K562 (cell line): Measurements from ENCODE around the gene POLR2H. TPM values are rescaled to one million over a fixed set of nuclear protein-coding genes. Genes with fewer than 3 reads are reported as not detected.
A peak's percentile ranks its signal among the peaks of the same experiment; 100 is the strongest.

Source experiments
- ATAC-seq: fragments of 200-7000 bp; cut with Tn5 transposase; 3 replicates; pipeline ENCODE4 v1.9.1; 2020; ENCODE audit warnings: moderate library complexity
- BruUV-seq: library from RNA; stranded (reverse); fragments of 400-500 nt; replicated peaks from 2 replicates; lab custom pipeline; 2021; lab: Mats Ljungman, UMichigan
- CTCF ChIA-PET: fragments of 300-600 bp; formaldehyde crosslinking; extraction: SDS; loops from one replicate; lab custom pipeline; 2021; ENCODE audit warnings: low intra/inter-chr PET ratio; lab: Yijun Ruan, JAX
- POLR2A ChIA-PET: fragments of 300-600, 350-650 bp; sonication (Branson Sonifier 250); formaldehyde crosslinking; extraction: SDS; loops from one replicate; lab custom pipeline; 2021; ENCODE audit warnings: antibody characterized with exemption, inconsistent platforms; lab: Yijun Ruan, JAX
- DNase-seq, 4 experiments: peaks; one replicate each; pipeline versions ENCODE4 v3.0.0 to v3.0.0-alpha.2; 2011 to 2018; ENCODE audit warnings: low spot score in 3 of 4, mixed read lengths in 3 of 4; ENCODE audit errors: extremely low read depth in 1 of 4
- FAIRE-seq: peaks from 2 replicates; lab custom pipeline; 2011; peaks lifted over from hg19 to GRCh38; lab: Jason Lieb, UNC
- H2AFZ ChIP-seq: 2 replicates; pipeline ENCODE4 v1.6.0; 2011; ENCODE audit warnings: low read depth, low read length, control low read depth, inconsistent platforms
- H3K27ac ChIP-seq: fragments of 200-600 bp; 3 replicates; pipeline ENCODE4 v1.8.0; 2011; ENCODE audit warnings: low read depth, mild to moderate bottlenecking, control low read depth, inconsistent platforms, low read length, moderate library complexity, mixed read lengths; ENCODE audit errors: extremely low read depth
- H3K27me3 ChIP-seq, 2 experiments: fragments of 300-600 bp in 1 of 2; 2 replicates in 1 of 2; 3 replicates in 1 of 2; pipeline versions ENCODE4 v1.6.0 to v1.8.0; 2011; ENCODE audit warnings: inconsistent platforms in 2 of 2, low read length in 2 of 2, mild to moderate bottlenecking in 1 of 2, mixed read lengths in 1 of 2, moderate library complexity in 1 of 2; ENCODE audit not compliant: control insufficient read depth in 2 of 2, insufficient read depth in 2 of 2
- H3K36me3 ChIP-seq: fragments of 300-600 bp; 3 replicates; pipeline ENCODE4 v1.8.0; 2011; ENCODE audit warnings: mild to moderate bottlenecking, low read length, inconsistent platforms; ENCODE audit not compliant: control insufficient read depth, insufficient read depth
- H3K4me1 ChIP-seq, 2 experiments: fragments of 200-600 bp in 1 of 2; replicated peaks in 1 of 2; 2 replicates in 1 of 2; 3 replicates in 1 of 2; pipeline versions ENCODE4 v1.5.1 to v1.8.0; 2011; ENCODE audit warnings: inconsistent platforms in 2 of 2, low read length in 2 of 2, mild to moderate bottlenecking in 1 of 2, mixed read lengths in 1 of 2, moderate library complexity in 1 of 2; ENCODE audit not compliant: control insufficient read depth in 2 of 2, insufficient read depth in 2 of 2
- H3K4me2 ChIP-seq: 2 replicates; pipeline ENCODE4 v1.6.1; 2011; ENCODE audit warnings: low read length, control low read depth, inconsistent platforms, mixed read lengths; ENCODE audit not compliant: insufficient read depth
- H3K4me3 ChIP-seq: fragments of 200-600 bp; sonication (generic), shearing (Covaris generic); 2 replicates; pipeline ENCODE4 v1.5.1; 2016; ENCODE audit warnings: control low read depth, inconsistent platforms
- H3K79me2 ChIP-seq: fragments of 200-600 bp; 3 replicates; pipeline ENCODE4 v1.8.0; 2011; ENCODE audit warnings: low read length, inconsistent platforms; ENCODE audit not compliant: control insufficient read depth, insufficient read depth
- H3K9ac ChIP-seq, 2 experiments: 2 replicates each; pipeline versions ENCODE4 v1.6.0 to v1.6.1; 2011; ENCODE audit warnings: low read depth in 2 of 2, low read length in 2 of 2, control low read depth in 1 of 2, inconsistent platforms in 1 of 2, mild to moderate bottlenecking in 1 of 2, mixed read lengths in 1 of 2; ENCODE audit not compliant: insufficient read depth in 1 of 2
- H3K9me1 ChIP-seq: one replicate; pipeline ENCODE4 v1.6.0; 2011; ENCODE audit warnings: inconsistent platforms, mild to moderate bottlenecking, low read length, moderate library complexity; ENCODE audit not compliant: control insufficient read depth, insufficient read depth
- H3K9me3 ChIP-seq: replicated peaks from 2 replicates; pipeline ENCODE4 v1.5.1; 2011; ENCODE audit warnings: low read depth, low read length, inconsistent platforms; ENCODE audit not compliant: control insufficient read depth, insufficient read depth
- H4K20me1 ChIP-seq: replicated peaks from 2 replicates; pipeline ENCODE4 v1.6.1; 2011; ENCODE audit warnings: low read length, inconsistent platforms, mixed read lengths; ENCODE audit not compliant: control insufficient read depth, insufficient read depth
- ARID1B ChIP-seq: fragments of 450-650 bp; IDR thresholded peaks from 2 replicates; pipeline ENCODE4 v1.6.1; 2016; ENCODE audit warnings: antibody characterized with exemption, mild to moderate bottlenecking, inconsistent platforms
- CBFA2T2 ChIP-seq: fragments of 450-650 bp; conservative IDR thresholded peaks from 2 replicates; pipeline ENCODE4 v1.6.1; 2017; ENCODE audit warnings: mild to moderate bottlenecking
- CREBBP ChIP-seq: IDR thresholded peaks from one replicate; pipeline ENCODE4 v1.6.1; 2012; ENCODE audit warnings: low read depth, mild to moderate bottlenecking, control low read depth, inconsistent platforms, low read length
- ETV1 ChIP-seq: fragments of 450-650 bp; conservative IDR thresholded peaks from 2 replicates; pipeline ENCODE4 v1.6.1; 2016; ENCODE audit warnings: missing genetic modification characterization, control low read depth, low read depth, missing compliant biosample characterization
- NFATC3 ChIP-seq: fragments of 450-650 bp; IDR thresholded peaks from 2 replicates; pipeline ENCODE4 v1.6.1; 2017; ENCODE audit warnings: mild to moderate bottlenecking
- TAL1 ChIP-seq: fragments of 450-650 bp; IDR thresholded peaks from 2 replicates; pipeline ENCODE4 v1.6.1; 2016; ENCODE audit warnings: mild to moderate bottlenecking
- ZKSCAN1 ChIP-seq: fragments of 150-350 bp; IDR thresholded peaks from 2 replicates; pipeline ENCODE4 v1.6.1; 2016; ENCODE audit warnings: low read depth, low read length
- ZNF140 ChIP-seq: fragments of 250-450 bp; sonication (Bioruptor Pico); IDR thresholded peaks from 2 replicates; pipeline ENCODE4 v1.8.0; 2021; ENCODE audit warnings: moderate library complexity, mild to moderate bottlenecking, inconsistent platforms
- WGBS: fragments of 100-300 bp; shearing (Covaris generic); methylation state at CpG from one replicate; pipeline ENCODE4 v1.1.6; 2016; ENCODE audit warnings: low coverage, mixed read lengths; ENCODE audit not compliant: insufficient coverage; ENCODE audit errors: missing lambda C conversion rate; 5-methylcytosine and 5-hydroxymethylcytosine counted together
- in situ Hi-C: fragments of 300-500 bp; cut with MboI; formaldehyde crosslinking; loops from 4 replicates; pipeline ENCODE4 v1.15.0; 2018; ENCODE audit warnings: inconsistent platforms, mixed read lengths
- intact Hi-C: fragments of 100-400 bp; cut with micrococcal nuclease; formaldehyde crosslinking; loops from 2 replicates; pipeline ENCODE4 v1.14.2; 2022
- polyA plus RNA-seq, 8 experiments: library from polyadenylated mRNA; depleted of rRNA in 4 of 8; stranded (reverse) in 5 of 8; unstranded in 3 of 8; fragments of >200 nt; fragmentation: Nextera tagmentation in 2 of 8; fragmentation: Illumina TruSeq in 1 of 8; extraction: Ambion mirVana in 2 of 8; extraction: Trizol in 1 of 8; gene quantifications; 2 replicates each; pipeline versions ENCODE4 v1.2.1 to v1.2.3, GENCODE V29; 2011 to 2014; ENCODE audit warnings: inconsistent platforms in 1 of 8, missing spikeins in 1 of 8
- total RNA-seq, 7 experiments: library from RNA; depleted of rRNA in 6 of 7; stranded (reverse); fragments of >200 nt in 6 of 7; fragmentation: Illumina TruSeq in 2 of 7; extraction: Trizol in 2 of 7; gene quantifications; 2 replicates each; pipeline versions ENCODE4 v1.2.1 to v1.2.3, GENCODE V29; 2011 to 2021; ENCODE audit warnings: low replicate concordance in 1 of 7
- TF ChIP-seq, protein P1 (sequence below): fragments of 450-650 bp; IDR thresholded peaks from 2 replicates; pipeline ENCODE4 v1.6.1; 2016; ENCODE audit warnings: low read depth, mild to moderate bottlenecking, moderate library complexity
- TF ChIP-seq, protein P2 (sequence below), 2 experiments: fragments of 450-650 bp; IDR thresholded peaks; 2 replicates each; pipeline ENCODE4 v1.6.1; 2016; ENCODE audit warnings: mild to moderate bottlenecking in 2 of 2, borderline replicate concordance in 1 of 2, low read depth in 1 of 2, moderate library complexity in 1 of 2

POLR2H gene
- total and polyA plus RNA-seq, 9 of the 15 experiments (the other 6 are each of a cell fraction or from before 2014, with no cell fraction given): 128 to 512 (median 220) TPM

GRCh38 chr3:184405075-184406030 lies 43.8 kb downstream of the POLR2H start (continued):
- TF ChIP-seq ETV1 (tag): peak; percentile 40; the same call in 1 of the 2 replicates
- TF ChIP-seq, protein P1, sequence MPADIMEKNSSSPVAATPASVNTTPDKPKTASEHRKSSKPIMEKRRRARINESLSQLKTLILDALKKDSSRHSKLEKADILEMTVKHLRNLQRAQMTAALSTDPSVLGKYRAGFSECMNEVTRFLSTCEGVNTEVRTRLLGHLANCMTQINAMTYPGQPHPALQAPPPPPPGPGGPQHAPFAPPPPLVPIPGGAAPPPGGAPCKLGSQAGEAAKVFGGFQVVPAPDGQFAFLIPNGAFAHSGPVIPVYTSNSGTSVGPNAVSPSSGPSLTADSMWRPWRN: 0 out of 2 replicates have a peak, but pooled peaks have one; percentile 26
- TF ChIP-seq NFATC3: no peak
- peak; percentile 60 for TF ChIP-seq CBFA2T2
- TF ChIP-seq TAL1: peak; percentile 38; the same call in 1 of the 2 replicates
- TF ChIP-seq ZKSCAN1: no peak

GRCh38 chr3:184409331-184409926 lies 47.9 kb downstream of the POLR2H start:
- CTCF ChIA-PET: no interaction called here
- no peak overlapping the region for H3K9ac ChIP-seq
- POLR2A ChIA-PET: interaction anchor here (0.7 kb wide), 1 partner anchor 19 kb away, joined by 3 read pairs; no protein-coding TSS in a partner anchor
- H3K4me1 ChIP-seq: no peaks in the 10 kb centered on the region; a peak in 1 of 5 replicates
- ATAC-seq (no peak; the same call in 2 of the 3 replicates), DNase-seq (no peak), FAIRE-seq (no peak)
- peaks cover 29 to 77% of the 10 kb centered on the region in 2 experiments for H3K27me3 ChIP-seq
- intact Hi-C loops (no loop called here), in situ Hi-C loops (loop anchor here (25.0 kb wide), 1 partner anchor 378 kb away; no protein-coding TSS in a partner anchor)
- no peaks in the 10 kb centered on the region for H3K36me3 ChIP-seq
- H3K79me2 ChIP-seq: no peaks in the 10 kb centered on the region
- no peaks in the 10 kb centered on the region for H3K9me1 ChIP-seq
- H3K4me2 ChIP-seq: no peak overlapping the region
- 4% methylated on average over 8 of the region's 8 CpGs for WGBS
- no TSS peak for BruUV-seq
- H3K4me3 ChIP-seq: no peak overlapping the region
- no peak overlapping the region for H2AFZ ChIP-seq
- H4K20me1 ChIP-seq: peaks cover 13% of the 10 kb centered on the region
- H3K27ac ChIP-seq: no peak overlapping the region
- no peaks in the 10 kb centered on the region for H3K9me3 ChIP-seq
- no peak for TF ChIP-seq ZNF140
- TF ChIP-seq ARID1B: no peak
- TF ChIP-seq, protein P2, sequence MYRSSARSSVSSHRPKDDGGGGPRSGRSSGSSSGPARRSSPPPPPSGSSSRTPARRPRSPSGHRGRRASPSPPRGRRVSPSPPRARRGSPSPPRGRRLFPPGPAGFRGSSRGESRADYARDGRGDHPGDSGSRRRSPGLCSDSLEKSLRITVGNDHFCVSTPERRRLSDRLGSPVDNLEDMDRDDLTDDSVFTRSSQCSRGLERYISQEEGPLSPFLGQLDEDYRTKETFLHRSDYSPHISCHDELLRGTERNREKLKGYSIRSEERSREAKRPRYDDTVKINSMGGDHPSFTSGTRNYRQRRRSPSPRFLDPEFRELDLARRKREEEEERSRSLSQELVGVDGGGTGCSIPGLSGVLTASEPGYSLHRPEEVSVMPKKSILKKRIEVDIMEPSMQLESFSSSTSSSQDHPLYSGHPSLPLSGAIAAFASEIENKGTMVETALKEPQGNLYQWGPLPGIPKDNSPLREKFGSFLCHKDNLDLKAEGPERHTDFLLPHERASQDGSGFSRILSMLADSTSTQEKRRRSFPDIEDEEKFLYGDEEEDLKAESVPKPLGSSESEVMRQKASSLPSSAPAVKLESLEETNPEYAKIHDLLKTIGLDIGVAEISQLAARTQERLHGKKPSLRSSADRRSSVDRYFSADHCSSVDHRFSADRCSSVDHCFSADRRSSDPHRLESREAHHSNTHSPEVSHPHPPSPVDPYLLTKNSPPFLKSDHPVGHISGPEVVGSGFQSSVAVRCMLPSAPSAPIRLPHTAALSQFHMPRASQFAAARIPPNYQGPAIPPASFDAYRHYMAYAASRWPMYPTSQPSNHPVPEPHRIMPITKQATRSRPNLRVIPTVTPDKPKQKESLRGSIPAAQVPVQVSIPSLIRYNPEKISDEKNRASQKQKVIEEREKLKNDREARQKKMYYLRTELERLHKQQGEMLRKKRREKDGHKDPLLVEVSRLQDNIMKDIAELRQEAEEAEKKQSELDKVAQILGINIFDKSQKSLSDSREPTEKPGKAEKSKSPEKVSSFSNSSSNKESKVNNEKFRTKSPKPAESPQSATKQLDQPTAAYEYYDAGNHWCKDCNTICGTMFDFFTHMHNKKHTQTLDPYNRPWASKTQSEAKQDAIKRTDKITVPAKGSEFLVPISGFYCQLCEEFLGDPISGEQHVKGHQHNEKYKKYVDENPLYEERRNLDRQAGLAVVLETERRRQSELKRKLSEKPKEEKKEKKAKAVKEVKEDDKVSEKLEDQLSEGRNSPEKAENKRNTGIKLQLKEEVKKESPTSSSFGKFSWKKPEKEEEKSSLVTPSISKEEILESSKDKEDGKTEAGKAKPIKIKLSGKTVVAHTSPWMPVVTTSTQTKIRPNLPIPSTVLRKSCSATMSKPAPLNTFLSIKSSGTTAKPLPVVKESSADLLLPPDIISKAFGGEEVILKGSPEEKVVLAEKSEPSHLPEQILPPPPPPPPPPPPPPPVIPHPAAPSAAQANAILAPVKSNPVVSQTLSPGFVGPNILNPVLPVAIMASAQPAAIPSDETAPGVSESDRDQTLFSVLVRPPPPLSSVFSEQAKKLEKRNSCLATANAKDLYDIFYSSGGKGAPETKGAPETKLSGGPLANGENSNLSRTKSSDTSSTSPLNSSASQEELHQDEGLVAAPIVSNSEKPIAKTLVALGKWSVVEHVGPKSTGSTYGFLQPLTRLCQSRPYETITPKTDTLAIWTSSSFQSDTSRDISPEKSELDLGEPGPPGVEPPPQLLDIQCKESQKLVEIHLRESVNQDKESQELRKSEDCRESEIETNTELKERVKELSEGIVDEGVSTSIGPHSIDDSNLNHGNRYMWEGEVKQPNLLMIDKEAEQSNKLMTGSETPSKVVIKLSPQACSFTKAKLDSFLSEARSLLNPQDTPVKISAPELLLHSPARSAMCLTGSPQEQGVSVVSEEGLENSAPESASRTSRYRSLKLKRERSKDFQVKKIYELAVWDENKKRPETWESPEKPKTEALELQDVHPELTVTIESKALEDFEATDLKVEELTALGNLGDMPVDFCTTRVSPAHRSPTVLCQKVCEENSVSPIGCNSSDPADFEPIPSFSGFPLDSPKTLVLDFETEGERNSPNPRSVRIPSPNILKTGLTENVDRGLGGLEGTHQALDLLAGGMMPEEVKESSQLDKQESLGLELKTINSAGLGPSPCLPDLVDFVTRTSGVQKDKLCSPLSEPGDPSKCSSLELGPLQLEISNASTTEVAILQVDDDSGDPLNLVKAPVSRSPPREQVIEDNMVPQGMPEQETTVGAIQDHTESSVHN (IDR thresholded peaks at IDR 0.05; ENCODE audit: borderline replicate concordance in 1 of 2, low read depth in 1 of 2): no peak
- TF ChIP-seq CREBBP: no peak
